ENCODE measurements around the gene TUBA1B.

TUBA1B gene

DNA sequence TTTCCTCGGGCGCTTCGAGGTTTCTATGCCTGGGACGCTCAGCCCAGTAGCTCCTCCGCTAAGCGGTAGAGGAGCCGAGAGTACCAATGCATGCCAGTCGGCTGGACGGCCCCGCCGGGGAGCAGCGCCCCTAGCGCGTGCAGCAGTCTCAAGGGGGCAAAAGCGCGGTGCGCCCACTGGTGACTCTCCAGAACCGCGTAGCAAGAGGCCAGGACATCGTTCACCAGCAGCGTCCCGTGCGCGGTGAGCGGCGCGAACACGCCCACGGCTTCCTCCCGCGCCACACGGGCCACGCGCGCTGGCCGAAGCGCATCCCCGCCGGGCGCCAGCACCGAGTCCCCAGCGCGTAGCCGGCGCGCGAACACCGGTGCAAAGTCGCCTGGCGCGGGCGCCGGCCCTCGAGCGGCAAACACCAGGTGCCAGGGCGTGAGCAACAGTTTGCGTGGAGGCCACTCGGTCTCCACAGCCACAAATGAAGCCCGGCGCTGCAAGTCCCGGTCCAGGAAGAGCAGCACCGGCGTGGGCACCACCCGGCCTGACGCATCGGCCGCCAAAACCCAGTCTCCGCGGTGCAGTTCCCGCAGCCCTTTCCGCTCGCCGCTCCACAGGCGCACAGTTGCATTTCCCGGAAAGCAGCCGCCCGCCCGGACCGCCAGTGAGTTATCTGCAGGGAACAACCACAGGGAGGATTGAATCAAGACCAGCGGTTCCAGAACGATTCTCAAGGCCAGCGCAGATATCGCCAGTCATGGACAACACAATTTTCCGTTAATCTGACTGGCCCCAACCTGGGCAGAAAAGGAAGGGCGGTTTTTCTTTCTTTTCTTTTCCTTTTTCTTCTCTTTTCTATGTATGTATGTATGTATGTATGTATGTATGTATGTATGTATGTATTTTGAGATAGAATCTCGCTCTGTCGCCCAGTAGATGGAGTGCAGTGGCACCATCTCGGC lies 41.1 kb downstream of the TUBA1B start:
- DNase-seq: peak; percentile 8

- DNase-seq: no peak
Measured at GRCh38 chr12:49088932-49089330, 42.3 kb downstream of the TUBA1B start.

- peak; percentile 69 for DNase-seq
Measured at GRCh38 chr12:49088150-49088931, 42.9 kb downstream of the TUBA1B start.

DNA sequence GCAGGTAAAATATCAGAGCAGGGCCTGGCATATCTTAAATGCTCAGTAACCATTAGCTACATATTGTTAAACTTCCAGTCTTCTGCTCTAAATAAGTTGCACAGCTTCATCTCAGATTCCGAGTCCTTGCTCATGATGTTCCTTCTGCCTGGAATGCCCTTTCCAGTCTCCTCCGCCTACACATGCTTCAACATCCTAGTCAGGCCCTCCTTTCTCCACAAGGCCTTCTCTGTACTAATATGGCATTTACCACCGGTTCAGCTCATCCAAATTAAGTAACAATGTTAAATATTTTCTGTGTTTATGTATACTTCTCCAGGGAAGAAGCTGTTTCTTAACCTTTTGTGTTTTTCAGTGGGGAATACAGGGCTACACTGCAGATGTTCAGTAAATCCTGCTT lies 45.1 kb downstream of the TUBA1B start:
- DNase-seq: no peak

DNA sequence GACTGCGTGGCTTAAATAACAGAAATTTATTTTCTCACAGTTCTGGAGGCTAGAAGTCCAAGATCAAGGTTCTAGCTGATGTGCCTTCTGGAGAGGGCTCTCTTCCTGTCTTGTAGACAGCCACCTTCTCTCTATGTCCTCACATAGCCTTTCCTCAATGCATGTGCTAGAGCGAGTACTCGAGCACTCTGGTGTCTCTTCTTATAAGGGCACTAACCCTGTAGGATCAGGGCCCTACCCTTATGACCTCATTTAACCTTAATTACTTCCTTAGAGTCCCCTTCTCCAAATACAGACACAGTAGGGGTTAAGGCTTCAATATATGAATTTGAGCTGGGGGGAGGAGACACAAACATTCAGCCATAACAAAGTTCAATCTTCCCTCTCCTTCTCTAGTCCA lies 46.8 kb downstream of the TUBA1B start:
- DNase-seq: no peak

- DNase-seq: no peak
Measured at GRCh38 chr12:49079793-49080192, 51.4 kb downstream of the TUBA1B start.

All from MV-4-11 (cell line).